ENCODE data around the gene HUNK. TPM values are rescaled to one million over a fixed set of nuclear protein-coding genes. Genes with fewer than 3 reads are reported as not detected.

The HUNK gene
- total RNA-seq, 2 donors from 2014 or later, result 0.20 to 2.0 TPM

- H3K4me3 ChIP-seq, result no peak overlapping the region
- H3K27ac ChIP-seq, result no peak overlapping the region
- TF ChIP-seq CTCF (IDR thresholded peaks at IDR 0.05), result no peak
- no peaks in the 10 kb centered on the region for H3K36me3 ChIP-seq
- H3K9me3 ChIP-seq, result no peaks in the 10 kb centered on the region
- H3K27me3 ChIP-seq, result no peaks in the 10 kb centered on the region
- H3K4me1 ChIP-seq, result no peaks in the 10 kb centered on the region
- DNase-seq (ENCODE audit: low spot score), result no peak
These were observed 136.4 kb downstream of the HUNK start for GRCh38 chr21:32009263-32009662.

- DNase-seq (ENCODE audit: low spot score), result no peak
These were observed 142.8 kb downstream of the HUNK start for GRCh38 chr21:32015461-32016139.

GRCh38 chr21:32018381-32018780 is 145.6 kb downstream of the HUNK start:
- no peak overlapping the region for H3K27ac ChIP-seq
- DNase-seq (ENCODE audit: low spot score), result no peak
- no peaks in the 10 kb centered on the region for H3K9me3 ChIP-seq
- TF ChIP-seq CTCF (IDR thresholded peaks at IDR 0.05), result no peak
- peaks cover 0 to 20% of the 10 kb centered on the region in 2 donors for H3K4me1 ChIP-seq
- H3K4me3 ChIP-seq, result no peak overlapping the region
- no peaks in the 10 kb centered on the region for H3K36me3 ChIP-seq
- no peaks in the 10 kb centered on the region for H3K27me3 ChIP-seq

More at GRCh38 chr21:32015461-32016139, 142.8 kb downstream of the HUNK start:
- no peak for TF ChIP-seq CTCF (IDR thresholded peaks at IDR 0.05)
- H3K9me3 ChIP-seq, result no peaks in the 10 kb centered on the region
- peaks cover 0 to 5% of the 10 kb centered on the region in 2 donors for H3K4me1 ChIP-seq
- no peak overlapping the region for H3K4me3 ChIP-seq
- H3K27me3 ChIP-seq, result no peaks in the 10 kb centered on the region
- no peaks in the 10 kb centered on the region for H3K36me3 ChIP-seq
- no peak overlapping the region for H3K27ac ChIP-seq

GRCh38 chr21:32020564-32020963 is 147.7 kb downstream of the HUNK start:
- peak overlapping the region; percentile 51 to 74 for H3K27ac ChIP-seq
- H3K4me3 ChIP-seq, result no peak overlapping the region
- H3K36me3 ChIP-seq, result no peaks in the 10 kb centered on the region
- no peak for DNase-seq (ENCODE audit: low spot score)
- no peaks in the 10 kb centered on the region for H3K9me3 ChIP-seq
- peaks cover 0 to 20% of the 10 kb centered on the region in 2 donors for H3K4me1 ChIP-seq
- no peak for TF ChIP-seq CTCF (IDR thresholded peaks at IDR 0.05)
- H3K27me3 ChIP-seq, result no peaks in the 10 kb centered on the region

GRCh38 chr21:32021319-32021994 is 148.6 kb downstream of the HUNK start:
- no peak for TF ChIP-seq CTCF (IDR thresholded peaks at IDR 0.05)
- Histone ChIP-seq H3K36me3 (no peaks in the 10 kb centered on the region), H3K4me1 (peaks cover 0 to 20% of the 10 kb centered on the region in 2 donors), H3K27ac (peak overlapping the region; percentile 51 to 74), H3K27me3 (no peaks in the 10 kb centered on the region), H3K4me3 (no peak overlapping the region), H3K9me3 (no peaks in the 10 kb centered on the region)
- DNase-seq (ENCODE audit: low spot score), result peak; percentile 69

Measured in right atrium auricular region (tissue), 2 donors.